VCaP (cell line): ENCODE data around the gene ZNF117.
A peak's percentile ranks its signal among the peaks of the same experiment; 100 is the strongest.
"Not testable (repeated sequence)": the region's sequence is repeated elsewhere in the genome, so short reads cannot be mapped to it uniquely, and the experiment has no call there.

ENCODE experiments used
- H3K27ac ChIP-seq: fragments of 450-650 bp; 2 replicates; pipeline ENCODE4 v1.5.1; 2017
- TF ChIP-seq, protein P1 (sequence below): fragments of 450-650 bp; conservative IDR thresholded peaks from 2 replicates; pipeline ENCODE4 v1.5.1; 2017; ENCODE audit warnings: mild to moderate bottlenecking, moderate library complexity

Gene ZNF117

DNA sequence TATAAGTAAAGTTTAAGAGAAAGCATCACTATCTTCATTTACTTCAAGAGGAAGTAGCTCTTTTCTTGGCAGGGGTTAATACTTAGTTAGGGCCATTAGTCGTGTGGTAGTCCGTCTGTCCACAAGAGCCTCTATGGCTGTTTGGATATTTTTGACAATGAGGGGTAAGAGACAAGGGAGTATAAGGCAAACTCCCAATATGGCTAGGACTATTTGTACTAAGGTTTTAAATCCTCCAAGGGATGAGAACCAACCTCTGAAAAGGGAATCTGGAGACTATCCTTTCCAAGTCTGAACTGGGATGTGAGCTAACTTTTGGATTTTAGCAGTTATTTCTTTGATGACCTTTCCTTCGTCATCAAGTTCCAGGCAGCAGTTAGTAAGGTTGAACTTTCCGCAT, at the start of gene ZNF117:
TSS of gene ZNF117 (minus strand) at position 101 of the 400 bp plus-strand sequence.
- TF ChIP-seq, protein P1, sequence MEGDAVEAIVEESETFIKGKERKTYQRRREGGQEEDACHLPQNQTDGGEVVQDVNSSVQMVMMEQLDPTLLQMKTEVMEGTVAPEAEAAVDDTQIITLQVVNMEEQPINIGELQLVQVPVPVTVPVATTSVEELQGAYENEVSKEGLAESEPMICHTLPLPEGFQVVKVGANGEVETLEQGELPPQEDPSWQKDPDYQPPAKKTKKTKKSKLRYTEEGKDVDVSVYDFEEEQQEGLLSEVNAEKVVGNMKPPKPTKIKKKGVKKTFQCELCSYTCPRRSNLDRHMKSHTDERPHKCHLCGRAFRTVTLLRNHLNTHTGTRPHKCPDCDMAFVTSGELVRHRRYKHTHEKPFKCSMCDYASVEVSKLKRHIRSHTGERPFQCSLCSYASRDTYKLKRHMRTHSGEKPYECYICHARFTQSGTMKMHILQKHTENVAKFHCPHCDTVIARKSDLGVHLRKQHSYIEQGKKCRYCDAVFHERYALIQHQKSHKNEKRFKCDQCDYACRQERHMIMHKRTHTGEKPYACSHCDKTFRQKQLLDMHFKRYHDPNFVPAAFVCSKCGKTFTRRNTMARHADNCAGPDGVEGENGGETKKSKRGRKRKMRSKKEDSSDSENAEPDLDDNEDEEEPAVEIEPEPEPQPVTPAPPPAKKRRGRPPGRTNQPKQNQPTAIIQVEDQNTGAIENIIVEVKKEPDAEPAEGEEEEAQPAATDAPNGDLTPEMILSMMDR: no peak
- no peak within 1 kb of the TSS for H3K27ac ChIP-seq

DNA sequence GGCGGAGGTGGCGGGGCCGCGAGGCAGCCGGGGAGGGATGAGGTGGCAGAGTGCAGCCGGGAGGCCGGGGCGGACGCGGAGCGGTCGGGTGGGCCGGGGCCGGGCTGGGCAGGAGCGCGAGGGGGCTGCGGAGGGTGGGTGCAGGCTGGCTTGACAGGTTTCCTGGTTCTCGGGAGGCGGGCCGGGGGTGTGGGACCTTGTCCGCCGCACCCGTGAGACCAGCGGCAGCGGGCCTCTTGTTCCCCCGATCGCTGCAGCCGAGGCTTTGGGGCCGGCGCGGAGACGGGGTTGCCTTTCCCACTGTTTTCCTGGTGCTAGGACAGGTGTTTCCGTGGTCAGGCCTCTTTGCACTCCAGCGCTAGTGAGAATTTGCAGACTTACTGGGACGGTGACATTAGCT, 47.9 kb upstream of the ZNF117 start:
- peak overlapping the region; percentile 68 for H3K27ac ChIP-seq

DNA sequence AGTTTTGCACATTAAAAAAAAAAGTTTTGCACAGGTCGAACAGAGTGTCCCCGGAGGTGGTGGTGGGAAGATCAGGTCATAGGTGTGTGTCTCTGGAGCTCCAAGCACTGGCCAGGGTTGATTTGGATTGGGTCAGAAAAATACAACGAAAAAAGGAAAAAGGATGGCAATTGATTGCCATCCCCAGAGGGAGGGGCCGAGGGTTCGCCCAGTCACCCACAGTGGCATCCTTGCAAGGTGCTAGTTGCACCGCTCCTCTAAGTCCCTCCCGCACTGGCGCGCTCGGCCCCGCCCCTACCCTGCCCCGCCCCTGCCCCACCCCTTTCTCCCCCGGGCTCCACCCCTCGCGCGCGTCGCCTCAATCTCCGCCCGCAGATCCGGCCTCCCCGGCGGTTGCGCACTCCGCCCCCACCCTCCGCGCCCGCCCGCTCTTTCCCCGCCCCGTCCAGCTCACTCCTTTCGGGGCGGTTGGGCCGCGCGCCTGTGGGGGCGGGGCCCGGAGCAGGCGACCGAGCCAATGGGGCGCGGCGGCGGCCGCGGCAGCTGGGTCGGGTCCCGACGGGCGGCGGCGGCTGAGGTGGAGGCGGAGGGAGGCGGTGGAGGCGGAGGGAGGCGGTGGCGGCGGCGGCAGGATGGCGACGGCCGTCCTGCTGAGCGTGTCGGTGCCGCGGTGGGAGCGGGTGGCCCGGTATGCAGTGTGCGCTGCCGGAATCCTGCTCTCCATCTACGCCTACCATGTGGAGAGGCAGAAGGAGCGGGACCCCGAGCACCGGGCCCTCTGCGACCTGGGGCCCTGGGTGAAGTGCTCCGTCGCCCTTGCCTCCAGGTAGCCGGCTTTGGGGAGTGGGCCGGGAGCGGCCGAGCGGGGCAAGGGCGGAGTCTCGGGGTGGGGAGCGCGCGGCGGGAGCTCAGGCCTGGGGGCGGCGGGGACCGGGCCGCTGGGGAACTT, 47.2 kb upstream of the ZNF117 start:
- TF ChIP-seq, protein P1: peak; percentile 31

DNA sequence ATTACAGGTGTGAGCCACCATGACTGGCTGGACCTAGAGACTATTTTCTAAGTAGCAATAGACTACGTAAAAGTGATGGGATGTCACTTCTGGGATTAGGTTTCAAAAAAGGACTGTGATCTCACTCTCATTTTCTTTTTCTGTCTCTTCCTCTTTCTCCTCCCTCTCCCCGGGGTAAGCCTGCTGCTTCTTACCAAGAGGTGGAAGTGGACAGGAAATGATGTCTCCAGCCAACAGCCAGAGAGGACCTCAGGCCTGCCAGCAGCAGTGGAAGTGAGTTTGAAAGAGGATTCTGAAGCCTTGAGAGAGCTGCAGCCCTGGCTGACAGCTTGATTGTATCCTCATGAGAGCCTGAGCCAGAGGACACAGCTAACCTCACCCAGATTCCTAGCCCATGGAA, 45.7 kb upstream of the ZNF117 start:
- not testable (repeated sequence) for H3K27ac ChIP-seq

More for the DNA sequence above, 47.2 kb upstream of the ZNF117 start:
- H3K27ac ChIP-seq: peak overlapping the region; percentile 68

DNA sequence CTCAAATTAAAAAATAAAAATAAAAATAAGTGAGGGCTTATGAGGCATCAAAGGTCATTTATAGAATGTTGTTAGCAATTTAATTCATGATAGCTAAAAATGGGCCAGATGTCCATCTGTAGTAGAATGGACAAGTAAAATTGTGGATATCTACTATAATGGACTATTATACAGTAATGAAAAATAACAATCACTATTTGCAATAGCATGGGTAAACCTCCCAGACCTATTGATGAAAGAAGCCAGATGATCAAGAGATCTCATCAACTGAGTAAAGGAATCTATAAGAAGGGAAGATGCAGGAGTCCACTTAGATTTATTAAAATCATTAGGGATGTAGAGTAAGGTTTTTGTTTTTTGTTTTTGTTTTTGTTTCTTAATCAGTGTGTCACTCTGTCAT, 44.6 kb upstream of the ZNF117 start:
- not testable (repeated sequence) for H3K27ac ChIP-seq

DNA sequence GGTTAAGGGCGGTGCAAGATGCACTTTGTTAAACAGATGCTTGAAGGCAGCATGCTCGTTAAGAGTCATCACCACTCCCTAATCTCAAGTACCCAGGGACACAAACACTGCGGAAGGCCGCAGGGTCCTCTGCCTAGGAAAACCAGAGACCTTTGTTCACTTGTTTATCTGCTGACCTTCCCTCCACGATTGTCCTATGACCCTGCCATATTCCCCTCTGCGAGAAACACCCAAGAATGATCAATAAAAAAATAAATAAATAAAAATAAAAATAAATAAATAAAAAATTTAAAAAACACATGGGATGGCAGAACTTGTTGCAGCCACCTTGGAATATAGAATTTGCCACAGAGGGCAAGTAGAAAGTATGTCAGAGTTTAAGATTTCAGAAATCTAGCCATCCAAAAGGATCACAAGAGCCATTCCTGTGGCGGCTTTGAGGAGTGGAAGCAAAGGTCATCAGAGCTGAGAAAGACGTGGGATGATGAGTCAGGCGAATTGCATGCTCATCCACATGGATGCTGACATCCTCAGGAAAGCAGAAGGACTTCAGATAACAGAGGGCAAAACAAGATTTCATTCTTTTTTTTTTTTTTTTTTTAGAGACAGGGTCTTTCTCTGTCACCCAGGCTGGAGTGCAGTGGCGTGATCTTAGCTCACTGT, 43.4 kb upstream of the ZNF117 start:
- not testable (repeated sequence) for H3K27ac ChIP-seq

- not testable (repeated sequence) for H3K27ac ChIP-seq
Measured at GRCh38 chr7:65033391-65033790, 42.6 kb upstream of the ZNF117 start.

DNA sequence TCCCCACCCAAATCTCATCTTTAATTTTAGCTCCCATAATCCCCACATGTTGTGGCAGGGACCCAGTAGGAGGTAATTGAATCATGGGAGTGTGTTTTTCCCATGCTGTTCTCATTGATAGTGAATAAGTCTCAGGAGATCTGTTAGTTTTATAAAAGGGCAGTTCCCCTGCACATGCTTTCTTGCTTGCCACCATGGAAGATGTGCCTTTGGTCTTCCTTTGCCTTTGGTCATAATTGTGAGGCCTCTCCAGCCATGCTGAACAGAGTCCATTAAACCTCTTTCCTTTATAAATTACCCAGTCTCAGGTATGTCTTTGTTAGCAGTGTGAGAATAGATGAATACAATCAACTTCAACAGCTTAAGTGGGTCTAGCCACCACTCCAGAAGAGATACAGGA, 34.2 kb upstream of the ZNF117 start:
- H3K27ac ChIP-seq: not testable (repeated sequence)

DNA sequence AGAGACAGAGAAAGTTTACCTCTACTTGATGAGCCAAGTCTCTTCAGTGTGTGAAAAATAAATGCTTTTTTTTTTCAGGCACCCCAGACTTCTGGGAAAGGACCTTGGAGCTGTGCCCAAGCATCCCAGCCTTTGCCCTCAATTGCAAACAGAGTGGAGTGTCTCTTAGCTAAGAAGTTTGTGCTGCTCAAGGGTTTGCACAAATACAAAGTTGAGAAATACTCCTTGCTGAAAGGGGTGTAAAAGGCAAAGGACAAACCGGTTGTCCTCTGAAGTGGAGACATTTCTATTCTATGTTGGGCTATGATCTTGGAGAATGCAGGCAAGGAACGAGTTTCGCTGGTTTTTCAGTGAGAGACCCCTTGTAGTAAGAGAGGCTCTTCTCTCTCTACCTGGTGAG, 30.1 kb upstream of the ZNF117 start:
- not testable (repeated sequence) for H3K27ac ChIP-seq

DNA sequence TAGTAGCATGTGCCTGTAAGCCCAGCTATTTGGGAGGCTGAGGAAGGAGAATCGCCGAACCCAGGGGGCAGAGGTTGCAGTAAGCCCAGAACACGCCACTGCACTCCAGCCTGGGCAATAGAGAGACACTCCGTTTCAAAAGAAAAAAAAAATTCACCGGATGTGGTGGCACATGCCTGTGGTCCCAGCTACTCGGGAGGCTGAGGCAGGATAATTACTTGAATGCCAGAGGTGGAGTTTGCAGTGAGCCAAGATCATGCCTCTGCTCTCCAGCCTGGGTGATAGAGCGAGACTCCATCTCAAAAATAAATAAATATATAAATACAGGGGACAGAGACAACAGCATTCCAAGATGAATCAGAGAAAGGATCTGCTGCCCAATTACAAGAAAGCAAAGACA, 19.0 kb upstream of the ZNF117 start:
- not testable (repeated sequence) for H3K27ac ChIP-seq

GRCh38 chr7:65009394-65009793, 18.6 kb upstream of the ZNF117 start:
- H3K27ac ChIP-seq: not testable (repeated sequence)

- H3K27ac ChIP-seq: peak overlapping the region; percentile 77
Measured at GRCh38 chr7:65007036-65007435, 16.2 kb upstream of the ZNF117 start.

GRCh38 chr7:65006094-65006992, 15.5 kb upstream of the ZNF117 start, which contains the start of gene ERV3-1:
Gene ERV3-1 (minus strand): TSS chr7:65006687. CDS start chr7:64993026, 13,661 bp downstream.
- H3K27ac ChIP-seq: peak within 1 kb of the TSS; percentile 77
- TF ChIP-seq, protein P1: no peak
